NCI-H146 treated with DMSO at 0.1 percent for 48 hours (cell line): ENCODE results near the gene FBLN1.
"Not testable (repeated sequence)": the region's sequence is repeated elsewhere in the genome, so short reads cannot be mapped to it uniquely, and the experiment has no call there.

Experiments used
- DNase-seq: peaks from one replicate; lab custom pipeline; 2025; ENCODE audit not compliant: unreplicated experiment; lab: John Stamatoyannopoulos, UW

The FBLN1 gene

GRCh38 chr22:45582955-45583320 lies 80.3 kb downstream of the FBLN1 start:
- no peak for DNase-seq

GRCh38 chr22:45583504-45583903 lies 80.8 kb downstream of the FBLN1 start:
- no peak for DNase-seq

- DNase-seq, result no peak
These were observed 81.5 kb downstream of the FBLN1 start for GRCh38 chr22:45584121-45584570.

GRCh38 chr22:45584621-45585436 lies 82.1 kb downstream of the FBLN1 start:
- no peak for DNase-seq

GRCh38 chr22:45585437-45585755 lies 82.7 kb downstream of the FBLN1 start:
- no peak for DNase-seq

GRCh38 chr22:45585946-45586540 lies 83.4 kb downstream of the FBLN1 start:
- DNase-seq, result no peak

- DNase-seq, result no peak
These were observed 84.1 kb downstream of the FBLN1 start for GRCh38 chr22:45586651-45587405.

GRCh38 chr22:45587638-45588505 lies 85.2 kb downstream of the FBLN1 start:
- no peak for DNase-seq

- DNase-seq, result no peak
These were observed 86.9 kb downstream of the FBLN1 start for GRCh38 chr22:45589556-45589955.

- DNase-seq, result no peak
These were observed 87.6 kb downstream of the FBLN1 start for GRCh38 chr22:45590262-45590661.

GRCh38 chr22:45591633-45592213 lies 89.0 kb downstream of the FBLN1 start:
- DNase-seq, result not testable (repeated sequence)

- no peak for DNase-seq
These were observed 91.6 kb downstream of the FBLN1 start for GRCh38 chr22:45594123-45594941.

GRCh38 chr22:45597460-45598192 lies 94.9 kb downstream of the FBLN1 start:
- DNase-seq, result no peak

- DNase-seq, result no peak
These were observed 96.0 kb downstream of the FBLN1 start for GRCh38 chr22:45598596-45599217.

- no peak for DNase-seq
These were observed 97.3 kb downstream of the FBLN1 start for GRCh38 chr22:45599836-45600577.

GRCh38 chr22:45600790-45601730 lies 98.4 kb downstream of the FBLN1 start:
- no peak for DNase-seq
